ENCODE results near the gene ANKS3.

ANKS3 gene, protein sequence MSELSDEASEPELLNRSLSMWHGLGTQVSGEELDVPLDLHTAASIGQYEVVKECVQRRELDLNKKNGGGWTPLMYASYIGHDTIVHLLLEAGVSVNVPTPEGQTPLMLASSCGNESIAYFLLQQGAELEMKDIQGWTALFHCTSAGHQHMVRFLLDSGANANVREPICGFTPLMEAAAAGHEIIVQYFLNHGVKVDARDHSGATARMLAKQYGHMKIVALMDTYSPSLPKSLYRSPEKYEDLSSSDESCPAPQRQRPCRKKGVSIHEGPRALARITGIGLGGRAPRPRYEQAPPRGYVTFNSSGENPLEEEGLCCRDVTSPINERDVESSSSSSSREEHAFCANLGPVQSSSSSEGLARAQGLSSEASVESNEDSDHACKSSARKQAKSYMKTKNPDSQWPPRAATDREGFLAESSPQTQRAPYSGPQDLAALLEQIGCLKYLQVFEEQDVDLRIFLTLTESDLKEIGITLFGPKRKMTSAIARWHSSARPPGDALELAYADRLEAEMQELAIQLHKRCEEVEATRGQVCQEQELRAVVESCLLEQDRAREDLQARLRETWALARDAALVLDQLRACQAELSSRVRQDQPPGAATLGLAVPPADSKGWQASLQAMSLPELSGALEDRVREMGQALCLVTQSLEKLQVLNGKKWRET

GRCh38 chr16:4734063-4734729 is at the start of gene ANKS3, which contains the start of gene DNAAF8:
Gene ANKS3 (minus strand): TSS chr16:4734271. CDS start chr16:4730149, 4,122 bp downstream.
Gene DNAAF8 (plus strand): TSS chr16:4734537. CDS start chr16:4736515, 1,978 bp downstream.
- TF ChIP-seq, protein P1, sequence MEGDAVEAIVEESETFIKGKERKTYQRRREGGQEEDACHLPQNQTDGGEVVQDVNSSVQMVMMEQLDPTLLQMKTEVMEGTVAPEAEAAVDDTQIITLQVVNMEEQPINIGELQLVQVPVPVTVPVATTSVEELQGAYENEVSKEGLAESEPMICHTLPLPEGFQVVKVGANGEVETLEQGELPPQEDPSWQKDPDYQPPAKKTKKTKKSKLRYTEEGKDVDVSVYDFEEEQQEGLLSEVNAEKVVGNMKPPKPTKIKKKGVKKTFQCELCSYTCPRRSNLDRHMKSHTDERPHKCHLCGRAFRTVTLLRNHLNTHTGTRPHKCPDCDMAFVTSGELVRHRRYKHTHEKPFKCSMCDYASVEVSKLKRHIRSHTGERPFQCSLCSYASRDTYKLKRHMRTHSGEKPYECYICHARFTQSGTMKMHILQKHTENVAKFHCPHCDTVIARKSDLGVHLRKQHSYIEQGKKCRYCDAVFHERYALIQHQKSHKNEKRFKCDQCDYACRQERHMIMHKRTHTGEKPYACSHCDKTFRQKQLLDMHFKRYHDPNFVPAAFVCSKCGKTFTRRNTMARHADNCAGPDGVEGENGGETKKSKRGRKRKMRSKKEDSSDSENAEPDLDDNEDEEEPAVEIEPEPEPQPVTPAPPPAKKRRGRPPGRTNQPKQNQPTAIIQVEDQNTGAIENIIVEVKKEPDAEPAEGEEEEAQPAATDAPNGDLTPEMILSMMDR (IDR thresholded peaks at IDR 0.05): no peak
- peak within 1 kb of the TSS; percentile 99 for H3K27ac Mint-ChIP-seq
- DNase-seq: peak; percentile 93
- H3K4me1 Mint-ChIP-seq: peaks cover 38% of the 10 kb centered on the region
- peaks cover 13% of the 10 kb centered on the region for H3K27me3 Mint-ChIP-seq (ENCODE audit: low read depth, poor library complexity)
- H3K36me3 Mint-ChIP-seq (ENCODE audit: low read depth): peaks cover 13% of the 10 kb centered on the region
- no peaks in the 10 kb centered on the region for H3K9me3 Mint-ChIP-seq
- H3K4me3 Mint-ChIP-seq: peak within 1 kb of the TSS; percentile 94

DNA sequence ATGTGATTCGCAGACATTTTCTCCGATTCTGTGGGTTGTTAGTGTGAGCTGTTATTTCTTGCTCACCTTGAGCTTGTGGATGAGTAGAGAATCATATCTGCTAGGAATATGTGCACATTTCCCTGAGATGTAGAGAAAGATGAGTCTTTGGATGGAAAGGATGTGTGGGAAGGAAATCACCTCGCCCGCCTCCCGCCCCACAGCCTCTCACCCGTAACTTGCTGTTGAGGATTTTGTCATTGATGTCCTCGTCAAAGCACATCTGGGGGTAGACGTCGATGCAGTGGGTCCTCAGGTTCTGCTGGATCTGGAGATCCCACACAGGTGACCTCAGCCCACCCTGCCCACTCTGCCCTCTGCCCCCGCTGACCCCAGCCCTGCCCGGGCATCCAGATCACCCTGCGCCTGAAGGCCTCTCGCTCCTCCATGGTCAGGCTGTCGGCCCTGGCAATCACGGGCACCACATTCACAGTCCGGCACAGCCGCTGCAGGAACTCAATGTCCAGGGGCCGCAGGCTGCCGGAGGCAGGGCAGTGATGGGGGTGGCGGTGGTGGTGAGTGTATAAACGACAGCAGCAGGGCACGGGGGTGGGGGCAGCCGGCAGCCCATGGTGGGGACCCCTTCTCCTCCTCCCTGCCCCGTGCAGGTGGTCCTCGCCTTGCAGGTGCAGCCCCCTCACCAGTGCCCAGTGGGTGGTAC is 49.3 kb upstream of the ANKS3 start:
- no peak for DNase-seq
- Mint-ChIP-seq H3K9me3 (no peaks in the 10 kb centered on the region), H3K27ac (no peak overlapping the region), H3K36me3 (ENCODE audit: low read depth) (no peaks in the 10 kb centered on the region), H3K4me1 (peaks cover 8% of the 10 kb centered on the region), H3K4me3 (no peak overlapping the region), H3K27me3 (ENCODE audit: low read depth, poor library complexity) (peaks cover 10% of the 10 kb centered on the region)
- TF ChIP-seq, protein P1 (IDR thresholded peaks at IDR 0.05): no peak

- H3K4me3 Mint-ChIP-seq: no peak overlapping the region
- TF ChIP-seq, protein P1 (IDR thresholded peaks at IDR 0.05): no peak
- no peaks in the 10 kb centered on the region for H3K9me3 Mint-ChIP-seq
- no peaks in the 10 kb centered on the region for H3K4me1 Mint-ChIP-seq
- no peak for DNase-seq
- no peaks in the 10 kb centered on the region for H3K36me3 Mint-ChIP-seq (ENCODE audit: low read depth)
- no peak overlapping the region for H3K27ac Mint-ChIP-seq
- peaks cover 14% of the 10 kb centered on the region for H3K27me3 Mint-ChIP-seq (ENCODE audit: low read depth, poor library complexity)
Measured at GRCh38 chr16:4780235-4780634, 46.2 kb upstream of the ANKS3 start.

- TF ChIP-seq, protein P1 (IDR thresholded peaks at IDR 0.05): no peak
- peaks cover 13% of the 10 kb centered on the region for H3K27me3 Mint-ChIP-seq (ENCODE audit: low read depth, poor library complexity)
- H3K9me3 Mint-ChIP-seq: no peaks in the 10 kb centered on the region
- H3K27ac Mint-ChIP-seq: no peak overlapping the region
- no peak overlapping the region for H3K4me3 Mint-ChIP-seq
- H3K4me1 Mint-ChIP-seq: no peaks in the 10 kb centered on the region
- DNase-seq: no peak
- H3K36me3 Mint-ChIP-seq (ENCODE audit: low read depth): no peaks in the 10 kb centered on the region
Measured at GRCh38 chr16:4778050-4778392, 44.0 kb upstream of the ANKS3 start.

- no peak for DNase-seq
- Mint-ChIP-seq H3K27ac (no peak overlapping the region), H3K4me1 (no peaks in the 10 kb centered on the region), H3K9me3 (no peaks in the 10 kb centered on the region), H3K4me3 (no peak overlapping the region), H3K27me3 (ENCODE audit: low read depth, poor library complexity) (peaks cover 11% of the 10 kb centered on the region), H3K36me3 (ENCODE audit: low read depth) (no peaks in the 10 kb centered on the region)
- TF ChIP-seq, protein P1 (IDR thresholded peaks at IDR 0.05): no peak
Measured at GRCh38 chr16:4777339-4778049, 43.4 kb upstream of the ANKS3 start.
